ENCODE data around the gene SORCS2.

Gene SORCS2

GRCh38 chr4:7356667-7357310, 164.5 kb downstream of the SORCS2 start:
- Histone ChIP-seq H3K36me3 (ENCODE audit: insufficient read depth, insufficient read length, low read length) (no peaks in the 10 kb centered on the region), H3K4me1 (ENCODE audit: insufficient read depth, insufficient read length) (peaks cover 5% of the 10 kb centered on the region), H3K27me3 (ENCODE audit: insufficient read depth, insufficient read length) (no peaks in the 10 kb centered on the region), H3K4me3 (ENCODE audit: insufficient read length, low read depth) (no peak overlapping the region), H3K9me3 (ENCODE audit: insufficient read depth, low read length) (no peaks in the 10 kb centered on the region), H3K9ac (ENCODE audit: insufficient read length, low read depth) (no peak overlapping the region)
- TF ChIP-seq SUZ12 (IDR thresholded peaks at IDR 0.05; ENCODE audit: extremely low read depth, insufficient read depth, insufficient read length): no peak
- TF ChIP-seq ZNF274 (IDR thresholded peaks at IDR 0.05; ENCODE audit: low read depth, low read length): no peak
- no peak for TF ChIP-seq YY1 (IDR thresholded peaks at IDR 0.05; ENCODE audit: insufficient read depth, insufficient read length)
- no peak for DNase-seq (ENCODE audit: low read depth, low spot score)

GRCh38 chr4:7357323-7357722, 165.0 kb downstream of the SORCS2 start:
- H3K4me1 ChIP-seq (ENCODE audit: insufficient read depth, insufficient read length): peaks cover 5% of the 10 kb centered on the region
- no peak overlapping the region for H3K4me3 ChIP-seq (ENCODE audit: insufficient read length, low read depth)
- no peak overlapping the region for H3K9ac ChIP-seq (ENCODE audit: insufficient read length, low read depth)
- H3K9me3 ChIP-seq (ENCODE audit: insufficient read depth, low read length): no peaks in the 10 kb centered on the region
- H3K27me3 ChIP-seq (ENCODE audit: insufficient read depth, insufficient read length): no peaks in the 10 kb centered on the region
- no peaks in the 10 kb centered on the region for H3K36me3 ChIP-seq (ENCODE audit: insufficient read depth, insufficient read length, low read length)
- TF ChIP-seq YY1 (IDR thresholded peaks at IDR 0.05; ENCODE audit: insufficient read depth, insufficient read length) (no peak), SUZ12 (IDR thresholded peaks at IDR 0.05; ENCODE audit: extremely low read depth, insufficient read depth, insufficient read length) (no peak), ZNF274 (IDR thresholded peaks at IDR 0.05; ENCODE audit: low read depth, low read length) (no peak)
- no peak for DNase-seq (ENCODE audit: low read depth, low spot score)

GRCh38 chr4:7358100-7358735, 165.9 kb downstream of the SORCS2 start:
- Histone ChIP-seq H3K9me3 (ENCODE audit: insufficient read depth, low read length) (no peaks in the 10 kb centered on the region), H3K4me3 (ENCODE audit: insufficient read length, low read depth) (no peak overlapping the region), H3K9ac (ENCODE audit: insufficient read length, low read depth) (no peak overlapping the region), H3K36me3 (ENCODE audit: insufficient read depth, insufficient read length, low read length) (no peaks in the 10 kb centered on the region), H3K4me1 (ENCODE audit: insufficient read depth, insufficient read length) (peaks cover 5% of the 10 kb centered on the region), H3K27me3 (ENCODE audit: insufficient read depth, insufficient read length) (no peaks in the 10 kb centered on the region)
- DNase-seq (ENCODE audit: low read depth, low spot score): no peak
- TF ChIP-seq ZNF274 (IDR thresholded peaks at IDR 0.05; ENCODE audit: low read depth, low read length) (no peak), YY1 (IDR thresholded peaks at IDR 0.05; ENCODE audit: insufficient read depth, insufficient read length) (no peak), SUZ12 (IDR thresholded peaks at IDR 0.05; ENCODE audit: extremely low read depth, insufficient read depth, insufficient read length) (no peak)

GRCh38 chr4:7359400-7360062, 167.2 kb downstream of the SORCS2 start:
- DNase-seq (ENCODE audit: low read depth, low spot score): no peak
- H3K27me3 ChIP-seq (ENCODE audit: insufficient read depth, insufficient read length): no peaks in the 10 kb centered on the region
- peaks cover 5% of the 10 kb centered on the region for H3K4me1 ChIP-seq (ENCODE audit: insufficient read depth, insufficient read length)
- TF ChIP-seq SUZ12 (IDR thresholded peaks at IDR 0.05; ENCODE audit: extremely low read depth, insufficient read depth, insufficient read length): no peak
- no peak for TF ChIP-seq YY1 (IDR thresholded peaks at IDR 0.05; ENCODE audit: insufficient read depth, insufficient read length)
- TF ChIP-seq ZNF274 (IDR thresholded peaks at IDR 0.05; ENCODE audit: low read depth, low read length): no peak
- H3K9ac ChIP-seq (ENCODE audit: insufficient read length, low read depth): no peak overlapping the region
- H3K36me3 ChIP-seq (ENCODE audit: insufficient read depth, insufficient read length, low read length): no peaks in the 10 kb centered on the region
- no peak overlapping the region for H3K4me3 ChIP-seq (ENCODE audit: insufficient read length, low read depth)
- no peaks in the 10 kb centered on the region for H3K9me3 ChIP-seq (ENCODE audit: insufficient read depth, low read length)

DNA sequence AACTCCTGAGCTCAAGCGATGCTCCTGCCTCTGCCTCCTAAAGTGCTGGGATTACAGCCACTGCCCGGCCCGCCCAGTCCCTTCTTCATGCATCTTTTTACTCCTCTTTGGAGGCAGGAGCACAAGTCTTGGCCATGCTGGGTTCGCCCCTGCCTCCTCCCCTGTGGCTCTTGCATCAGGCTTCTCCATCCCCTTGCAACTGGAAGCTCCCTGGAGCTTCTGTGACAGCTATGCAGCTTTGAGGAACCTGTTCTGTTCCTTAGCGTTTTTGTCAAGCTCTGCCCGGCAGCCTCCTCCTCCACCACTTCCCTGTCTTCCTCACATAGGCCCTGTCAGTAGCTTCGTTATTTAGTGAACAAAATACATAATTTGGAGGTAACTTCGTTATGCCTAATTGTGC, 168.5 kb downstream of the SORCS2 start:
- TF ChIP-seq SUZ12 (IDR thresholded peaks at IDR 0.05; ENCODE audit: extremely low read depth, insufficient read depth, insufficient read length): no peak
- TF ChIP-seq YY1 (IDR thresholded peaks at IDR 0.05; ENCODE audit: insufficient read depth, insufficient read length): no peak
- no peak for TF ChIP-seq ZNF274 (IDR thresholded peaks at IDR 0.05; ENCODE audit: low read depth, low read length)
- DNase-seq (ENCODE audit: low read depth, low spot score): no peak
- Histone ChIP-seq H3K9me3 (ENCODE audit: insufficient read depth, low read length) (no peaks in the 10 kb centered on the region), H3K27me3 (ENCODE audit: insufficient read depth, insufficient read length) (no peaks in the 10 kb centered on the region), H3K4me1 (ENCODE audit: insufficient read depth, insufficient read length) (peaks cover 5% of the 10 kb centered on the region), H3K4me3 (ENCODE audit: insufficient read length, low read depth) (no peak overlapping the region), H3K36me3 (ENCODE audit: insufficient read depth, insufficient read length, low read length) (no peaks in the 10 kb centered on the region), H3K9ac (ENCODE audit: insufficient read length, low read depth) (peak overlapping the region; percentile 8)

- Histone ChIP-seq H3K27me3 (ENCODE audit: insufficient read depth, insufficient read length) (no peaks in the 10 kb centered on the region), H3K9me3 (ENCODE audit: insufficient read depth, low read length) (no peaks in the 10 kb centered on the region), H3K4me1 (ENCODE audit: insufficient read depth, insufficient read length) (peaks cover 6% of the 10 kb centered on the region), H3K9ac (ENCODE audit: insufficient read length, low read depth) (peak overlapping the region; percentile 8), H3K36me3 (ENCODE audit: insufficient read depth, insufficient read length, low read length) (no peaks in the 10 kb centered on the region), H3K4me3 (ENCODE audit: insufficient read length, low read depth) (no peak overlapping the region)
- TF ChIP-seq YY1 (IDR thresholded peaks at IDR 0.05; ENCODE audit: insufficient read depth, insufficient read length): no peak
- TF ChIP-seq ZNF274 (IDR thresholded peaks at IDR 0.05; ENCODE audit: low read depth, low read length): no peak
- no peak for TF ChIP-seq SUZ12 (IDR thresholded peaks at IDR 0.05; ENCODE audit: extremely low read depth, insufficient read depth, insufficient read length)
- no peak for DNase-seq (ENCODE audit: low read depth, low spot score)
These were observed 169.1 kb downstream of the SORCS2 start for GRCh38 chr4:7361280-7361895.

GRCh38 chr4:7362341-7362740, 170.0 kb downstream of the SORCS2 start:
- peaks cover 15% of the 10 kb centered on the region for H3K4me1 ChIP-seq (ENCODE audit: insufficient read depth, insufficient read length)
- TF ChIP-seq ZNF274 (IDR thresholded peaks at IDR 0.05; ENCODE audit: low read depth, low read length) (no peak), SUZ12 (IDR thresholded peaks at IDR 0.05; ENCODE audit: extremely low read depth, insufficient read depth, insufficient read length) (no peak), YY1 (IDR thresholded peaks at IDR 0.05; ENCODE audit: insufficient read depth, insufficient read length) (no peak)
- DNase-seq (ENCODE audit: low read depth, low spot score): no peak
- H3K4me3 ChIP-seq (ENCODE audit: insufficient read length, low read depth): no peak overlapping the region
- no peaks in the 10 kb centered on the region for H3K36me3 ChIP-seq (ENCODE audit: insufficient read depth, insufficient read length, low read length)
- H3K9me3 ChIP-seq (ENCODE audit: insufficient read depth, low read length): no peaks in the 10 kb centered on the region
- H3K27me3 ChIP-seq (ENCODE audit: insufficient read depth, insufficient read length): no peaks in the 10 kb centered on the region
- H3K9ac ChIP-seq (ENCODE audit: insufficient read length, low read depth): no peak overlapping the region
